ENCODE results near the gene SLC5A2.
"Not testable (repeated sequence)": the region's sequence is repeated elsewhere in the genome, so short reads cannot be mapped to it uniquely, and the experiment has no call there.

SLC5A2 gene

GRCh38 chr16:31483081-31483480 lies at the start of gene SLC5A2:
SLC5A2 (plus strand) TSS chr16:31483123; CDS start chr16:31483137, 14 bp downstream.
- Histone ChIP-seq H3K4me3 (ENCODE audit: low read length) (no peak within 1 kb of the TSS), H3K4me1 (ENCODE audit: control insufficient read depth, insufficient read depth, low read length) (peaks cover 1% of the 10 kb centered on the region), H3K27ac (ENCODE audit: low read depth, low read length) (no peak within 1 kb of the TSS), H3K27me3 (ENCODE audit: control insufficient read depth, insufficient read depth, low read length) (peaks cover 2% of the 10 kb centered on the region), H3K36me3 (ENCODE audit: control insufficient read depth, insufficient read depth, low read length) (no peaks in the 10 kb centered on the region), H3K9ac (ENCODE audit: low read length) (no peak within 1 kb of the TSS)

- no peaks in the 10 kb centered on the region for H3K36me3 ChIP-seq (ENCODE audit: control insufficient read depth, insufficient read depth, low read length)
- no peaks in the 10 kb centered on the region for H3K4me1 ChIP-seq (ENCODE audit: control insufficient read depth, insufficient read depth, low read length)
- no peaks in the 10 kb centered on the region for H3K27me3 ChIP-seq (ENCODE audit: control insufficient read depth, insufficient read depth, low read length)
- no peak overlapping the region for H3K27ac ChIP-seq (ENCODE audit: low read depth, low read length)
- H3K4me3 ChIP-seq (ENCODE audit: low read length), result no peak overlapping the region
- no peak overlapping the region for H3K9ac ChIP-seq (ENCODE audit: low read length)
These were observed 47.3 kb upstream of the SLC5A2 start for GRCh38 chr16:31435341-31436220.

- no peaks in the 10 kb centered on the region for H3K27me3 ChIP-seq (ENCODE audit: control insufficient read depth, insufficient read depth, low read length)
- H3K4me3 ChIP-seq (ENCODE audit: low read length), result no peak overlapping the region
- H3K27ac ChIP-seq (ENCODE audit: low read depth, low read length), result no peak overlapping the region
- H3K4me1 ChIP-seq (ENCODE audit: control insufficient read depth, insufficient read depth, low read length), result no peaks in the 10 kb centered on the region
- H3K9ac ChIP-seq (ENCODE audit: low read length), result no peak overlapping the region
- no peaks in the 10 kb centered on the region for H3K36me3 ChIP-seq (ENCODE audit: control insufficient read depth, insufficient read depth, low read length)
These were observed 46.5 kb upstream of the SLC5A2 start for GRCh38 chr16:31436221-31437045.

GRCh38 chr16:31438414-31438813 lies 44.5 kb upstream of the SLC5A2 start:
- Histone ChIP-seq H3K4me3 (ENCODE audit: low read length) (no peak overlapping the region), H3K4me1 (ENCODE audit: control insufficient read depth, insufficient read depth, low read length) (no peaks in the 10 kb centered on the region), H3K9ac (ENCODE audit: low read length) (no peak overlapping the region), H3K36me3 (ENCODE audit: control insufficient read depth, insufficient read depth, low read length) (no peaks in the 10 kb centered on the region), H3K27ac (ENCODE audit: low read depth, low read length) (no peak overlapping the region), H3K27me3 (ENCODE audit: control insufficient read depth, insufficient read depth, low read length) (no peaks in the 10 kb centered on the region)

- H3K27me3 ChIP-seq (ENCODE audit: control insufficient read depth, insufficient read depth, low read length); H3K36me3 ChIP-seq (ENCODE audit: control insufficient read depth, insufficient read depth, low read length); H3K27ac ChIP-seq (ENCODE audit: low read depth, low read length); H3K4me1 ChIP-seq (ENCODE audit: control insufficient read depth, insufficient read depth, low read length); H3K4me3 ChIP-seq (ENCODE audit: low read length); H3K9ac ChIP-seq (ENCODE audit: low read length): not testable (repeated sequence)
These were observed 43.9 kb upstream of the SLC5A2 start for GRCh38 chr16:31439023-31439422.

GRCh38 chr16:31439519-31439918 lies 43.4 kb upstream of the SLC5A2 start:
- Histone ChIP-seq H3K27ac (ENCODE audit: low read depth, low read length) (no peak overlapping the region), H3K27me3 (ENCODE audit: control insufficient read depth, insufficient read depth, low read length) (no peaks in the 10 kb centered on the region), H3K9ac (ENCODE audit: low read length) (no peak overlapping the region), H3K4me3 (ENCODE audit: low read length) (no peak overlapping the region), H3K4me1 (ENCODE audit: control insufficient read depth, insufficient read depth, low read length) (no peaks in the 10 kb centered on the region), H3K36me3 (ENCODE audit: control insufficient read depth, insufficient read depth, low read length) (no peaks in the 10 kb centered on the region)

GRCh38 chr16:31440516-31441184 lies 42.3 kb upstream of the SLC5A2 start:
- Histone ChIP-seq H3K4me1 (ENCODE audit: control insufficient read depth, insufficient read depth, low read length) (no peaks in the 10 kb centered on the region), H3K36me3 (ENCODE audit: control insufficient read depth, insufficient read depth, low read length) (no peaks in the 10 kb centered on the region), H3K27ac (ENCODE audit: low read depth, low read length) (no peak overlapping the region), H3K27me3 (ENCODE audit: control insufficient read depth, insufficient read depth, low read length) (no peaks in the 10 kb centered on the region), H3K9ac (ENCODE audit: low read length) (no peak overlapping the region), H3K4me3 (ENCODE audit: low read length) (no peak overlapping the region)

GRCh38 chr16:31441956-31442355 lies 41.0 kb upstream of the SLC5A2 start:
- H3K36me3 ChIP-seq (ENCODE audit: control insufficient read depth, insufficient read depth, low read length), result no peaks in the 10 kb centered on the region
- no peaks in the 10 kb centered on the region for H3K27me3 ChIP-seq (ENCODE audit: control insufficient read depth, insufficient read depth, low read length)
- no peak overlapping the region for H3K4me3 ChIP-seq (ENCODE audit: low read length)
- no peaks in the 10 kb centered on the region for H3K4me1 ChIP-seq (ENCODE audit: control insufficient read depth, insufficient read depth, low read length)
- H3K9ac ChIP-seq (ENCODE audit: low read length), result no peak overlapping the region
- no peak overlapping the region for H3K27ac ChIP-seq (ENCODE audit: low read depth, low read length)

GRCh38 chr16:31445931-31446330 lies 37.0 kb upstream of the SLC5A2 start:
- not testable (repeated sequence) for H3K9ac ChIP-seq (ENCODE audit: low read length); H3K27me3 ChIP-seq (ENCODE audit: control insufficient read depth, insufficient read depth, low read length); H3K27ac ChIP-seq (ENCODE audit: low read depth, low read length); H3K4me3 ChIP-seq (ENCODE audit: low read length); H3K4me1 ChIP-seq (ENCODE audit: control insufficient read depth, insufficient read depth, low read length); H3K36me3 ChIP-seq (ENCODE audit: control insufficient read depth, insufficient read depth, low read length)

- H3K4me3 ChIP-seq (ENCODE audit: low read length), result no peak overlapping the region
- H3K27me3 ChIP-seq (ENCODE audit: control insufficient read depth, insufficient read depth, low read length), result no peaks in the 10 kb centered on the region
- no peak overlapping the region for H3K27ac ChIP-seq (ENCODE audit: low read depth, low read length)
- H3K36me3 ChIP-seq (ENCODE audit: control insufficient read depth, insufficient read depth, low read length), result no peaks in the 10 kb centered on the region
- no peak overlapping the region for H3K9ac ChIP-seq (ENCODE audit: low read length)
- peaks cover 12% of the 10 kb centered on the region for H3K4me1 ChIP-seq (ENCODE audit: control insufficient read depth, insufficient read depth, low read length)
These were observed 31.7 kb upstream of the SLC5A2 start for GRCh38 chr16:31451201-31451600.

GRCh38 chr16:31451681-31452351 lies 31.1 kb upstream of the SLC5A2 start:
- H3K36me3 ChIP-seq (ENCODE audit: control insufficient read depth, insufficient read depth, low read length), result peaks cover 2% of the 10 kb centered on the region
- no peaks in the 10 kb centered on the region for H3K27me3 ChIP-seq (ENCODE audit: control insufficient read depth, insufficient read depth, low read length)
- H3K4me3 ChIP-seq (ENCODE audit: low read length), result no peak overlapping the region
- no peak overlapping the region for H3K9ac ChIP-seq (ENCODE audit: low read length)
- H3K27ac ChIP-seq (ENCODE audit: low read depth, low read length), result peak overlapping the region; percentile 48
- H3K4me1 ChIP-seq (ENCODE audit: control insufficient read depth, insufficient read depth, low read length), result peaks cover 17% of the 10 kb centered on the region

GRCh38 chr16:31452631-31453106 lies 30.3 kb upstream of the SLC5A2 start:
- Histone ChIP-seq H3K4me1 (ENCODE audit: control insufficient read depth, insufficient read depth, low read length) (peaks cover 24% of the 10 kb centered on the region), H3K36me3 (ENCODE audit: control insufficient read depth, insufficient read depth, low read length) (peaks cover 2% of the 10 kb centered on the region), H3K27ac (ENCODE audit: low read depth, low read length) (peak overlapping the region; percentile 25), H3K9ac (ENCODE audit: low read length) (no peak overlapping the region), H3K27me3 (ENCODE audit: control insufficient read depth, insufficient read depth, low read length) (no peaks in the 10 kb centered on the region), H3K4me3 (ENCODE audit: low read length) (no peak overlapping the region)
